HCT116 (cell line): Measurements from ENCODE around the gene CDC42EP5. TPM values are rescaled to one million over a fixed set of nuclear protein-coding genes. Genes with fewer than 3 reads are reported as not detected.

Experiments used
- ATAC-seq: fragments of 200-7000 bp; cut with Tn5 transposase; 2 replicates; pipeline ENCODE4 v1.9.1; 2020; ENCODE audit warnings: mild to moderate bottlenecking, moderate library complexity
- BruUV-seq: library from RNA; stranded (reverse); fragments of 400-500 nt; replicated peaks from 2 replicates; lab custom pipeline; 2021; lab: Mats Ljungman, UMichigan
- CTCF ChIA-PET: fragments of 300-600 bp; sonication (Branson Sonifier 250); formaldehyde crosslinking; loops from one replicate; lab custom pipeline; 2021; ENCODE audit warnings: antibody characterized with exemption; lab: Charles Lee
- POLR2A ChIA-PET: fragments of 300-600, 350-600 bp; sonication (Branson Sonifier 250); formaldehyde crosslinking; loops from one replicate; lab custom pipeline; 2021; ENCODE audit warnings: antibody characterized with exemption; lab: Charles Lee
- RAD21 ChIA-PET, 2 experiments: fragments of 300-600 bp; sonication (Branson Sonifier 250); formaldehyde crosslinking; loops; one replicate each; lab custom pipeline; 2023; ENCODE audit warnings: low total read pairs in 2 of 2; ENCODE audit not compliant: uncharacterized antibody in 2 of 2, unreplicated experiment in 2 of 2, low non-redundant PET in 1 of 2; lab: Charles Lee
- DNase-seq: peaks from one replicate; pipeline ENCODE4 v3.0.0-alpha.2; 2010; ENCODE audit warnings: low read depth, low spot score
- H2AFZ ChIP-seq: fragments of 200-600 bp; shearing (Covaris generic), sonication (generic); 2 replicates; pipeline ENCODE4 v1.6.1; 2017; ENCODE audit warnings: low read depth, mixed run types, mixed read lengths, antibody characterized with exemption, low read length; ENCODE audit not compliant: poor library complexity, severe bottlenecking
- H3K27ac ChIP-seq: 2 replicates; pipeline ENCODE4 v1.5.1; 2012; ENCODE audit warnings: low read depth, low read length
- H3K27me3 ChIP-seq: fragments of 200-600 bp; sonication (generic); 2 replicates; pipeline ENCODE4 v1.6.1; 2016; ENCODE audit warnings: mixed run types, low read length, mixed read lengths; ENCODE audit not compliant: insufficient read depth
- H3K36me3 ChIP-seq, 2 experiments: fragments of 200-500 bp in 1 of 2; fragments of 200-600 bp in 1 of 2; sonication (Bioruptor generic) in 1 of 2; sonication (generic) in 1 of 2; 2 replicates each; pipeline versions ENCODE4 v1.5.1 to v1.6.1; 2014 to 2016; ENCODE audit warnings: low read length in 2 of 2, inconsistent platforms in 1 of 2, mixed read lengths in 1 of 2, mixed run types in 1 of 2; ENCODE audit not compliant: insufficient read depth in 2 of 2, control insufficient read depth in 1 of 2
- H3K4me1 ChIP-seq, 2 experiments: fragments of 200-600 bp in 1 of 2; sonication (generic) in 1 of 2; 2 replicates each; pipeline versions ENCODE4 v1.5.1 to v1.6.1; 2012 to 2017; ENCODE audit warnings: low read length in 2 of 2, inconsistent platforms in 1 of 2, mild to moderate bottlenecking in 1 of 2, mixed read lengths in 1 of 2, mixed run types in 1 of 2, moderate library complexity in 1 of 2; ENCODE audit not compliant: insufficient read depth in 2 of 2, control insufficient read depth in 1 of 2
- H3K4me2 ChIP-seq: fragments of 200-600 bp; sonication (generic); 2 replicates; pipeline ENCODE4 v1.6.1; 2017; ENCODE audit warnings: mixed run types, low read length, mixed read lengths
- H3K4me3 ChIP-seq, 2 experiments: fragments of 200-600 bp in 1 of 2; sonication (generic) in 1 of 2; replicated peaks in 1 of 2; 2 replicates each; pipeline ENCODE4 v1.5.1; 2011 to 2016; ENCODE audit warnings: low read length in 2 of 2, control low read depth in 1 of 2, low read depth in 1 of 2, mild to moderate bottlenecking in 1 of 2, mixed read lengths in 1 of 2, mixed run types in 1 of 2
- H3K79me2 ChIP-seq: fragments of 200-600 bp; sonication (generic); 2 replicates; pipeline ENCODE4 v1.6.1; 2017; ENCODE audit warnings: mild to moderate bottlenecking, mixed run types, low read length, moderate library complexity, mixed read lengths; ENCODE audit not compliant: insufficient read depth
- H3K9ac ChIP-seq: fragments of 200-600 bp; sonication (generic); 2 replicates; pipeline ENCODE4 v1.6.1; 2016; ENCODE audit warnings: low read length, mixed read lengths
- H3K9me2 ChIP-seq: fragments of 200-600 bp; sonication (generic), shearing (Covaris generic); 2 replicates; pipeline ENCODE4 v1.6.1; 2017; ENCODE audit warnings: mixed run types, mild to moderate bottlenecking, moderate library complexity; ENCODE audit not compliant: insufficient read depth
- H3K9me3 ChIP-seq, 2 experiments: fragments of 200-500 bp in 1 of 2; fragments of 200-600 bp in 1 of 2; sonication (Bioruptor generic) in 1 of 2; sonication (generic) in 1 of 2; 2 replicates each; pipeline ENCODE4 v1.6.1; 2014 to 2017; ENCODE audit warnings: low read length in 2 of 2, mixed read lengths in 2 of 2, inconsistent platforms in 1 of 2, low read depth in 1 of 2, mild to moderate bottlenecking in 1 of 2, mixed run types in 1 of 2, moderate library complexity in 1 of 2; ENCODE audit not compliant: control insufficient read depth in 1 of 2, insufficient read depth in 1 of 2
- H4K20me1 ChIP-seq: fragments of 200-600 bp; sonication (generic), shearing (Covaris generic); 2 replicates; pipeline ENCODE4 v1.6.1; 2017; ENCODE audit warnings: mixed run types, mild to moderate bottlenecking, moderate library complexity; ENCODE audit not compliant: insufficient read depth
- CBX3 ChIP-seq: IDR thresholded peaks from 2 replicates; pipeline ENCODE4 v1.6.1; 2012; ENCODE audit warnings: low read depth
- CEBPB ChIP-seq: IDR thresholded peaks from 2 replicates; pipeline ENCODE4 v1.6.1; 2012; ENCODE audit warnings: low read depth
- CTCF ChIP-seq, 3 experiments: fragments of 200-600 bp in 1 of 3; sonication (generic) in 1 of 3; IDR thresholded peaks in 2 of 3; conservative IDR thresholded peaks in 1 of 3; 2 replicates each; pipeline ENCODE4 v1.5.1; 2012 to 2017; ENCODE audit warnings: low read depth in 2 of 3, low read length in 2 of 3, antibody characterized with exemption in 1 of 3, borderline replicate concordance in 1 of 3, control low read depth in 1 of 3, mild to moderate bottlenecking in 1 of 3, mixed read lengths in 1 of 3, mixed run types in 1 of 3, moderate library complexity in 1 of 3; ENCODE audit not compliant: insufficient read depth in 1 of 3
- EGR1 ChIP-seq: IDR thresholded peaks from 2 replicates; pipeline ENCODE4 v1.6.1; 2012; ENCODE audit warnings: low read depth
- JUND ChIP-seq: IDR thresholded peaks from 2 replicates; pipeline ENCODE4 v1.6.1; 2012
- ZNF274 ChIP-seq: fragments of 200-500 bp; sonication (Bioruptor generic); IDR thresholded peaks from 2 replicates; pipeline ENCODE4 v1.6.1; 2014; ENCODE audit warnings: mild to moderate bottlenecking, low read depth, low read length, inconsistent platforms
- intact Hi-C: fragments of 100-400 bp; cut with micrococcal nuclease; formaldehyde crosslinking; loops from 2 replicates; pipeline ENCODE4 v1.10.0; 2022
- total RNA-seq: library from RNA; stranded (reverse); gene quantifications from one replicate; pipeline ENCODE4 v1.2.1, GENCODE V29; 2021; ENCODE audit not compliant: unreplicated experiment

Gene CDC42EP5
- total RNA-seq, 1 experiment from 2014 or later = 0.64 TPM

- BruUV-seq = no TSS peak
- Histone ChIP-seq H3K79me2 (peaks cover 23% of the 10 kb centered on the region), H4K20me1 (no peaks in the 10 kb centered on the region), H3K9me3 (no peaks in the 10 kb centered on the region), H3K4me1 (peaks cover 7 to 26% of the 10 kb centered on the region in 2 experiments; a peak in 3 of 4 replicates), H3K9me2 (no peaks in the 10 kb centered on the region), H3K9ac (no peak overlapping the region), H3K4me2 (no peak overlapping the region), H3K27me3 (no peaks in the 10 kb centered on the region), H3K4me3 (no peak overlapping the region), H2AFZ (no peak overlapping the region), H3K36me3 (peaks cover 7% of the 10 kb centered on the region in 2 experiments; a peak in 3 of 4 replicates), H3K27ac (peak overlapping the region; percentile 18; the same call in 1 of the 2 replicates)
- CTCF ChIA-PET = interaction anchor here (1.1 kb wide), 1 partner anchor 12 kb away, joined by 4 read pairs; no protein-coding TSS in a partner anchor
- DNase-seq (no peak), ATAC-seq (no peak)
- intact Hi-C loops = no loop called here
- RAD21 ChIA-PET = no interaction called here
- POLR2A ChIA-PET = interaction anchor here (2.3 kb wide), 1 partner anchor 17 kb away, joined by 5 read pairs; the partner anchor contains the start of gene LENG8
- TF ChIP-seq CTCF (IDR thresholded peaks at IDR 0.05 in 2 of 3, conservative IDR thresholded peaks at IDR 0.05 in 1 of 3; ENCODE audit: borderline replicate concordance in 1 of 3, insufficient read depth in 1 of 3, low read depth in 2 of 3, low read length in 2 of 3) (no peak), CEBPB (no peak), CBX3 (no peak), ZNF274 (no peak), EGR1 (no peak), JUND (no peak)
These were observed 7.5 kb downstream of the CDC42EP5 start for GRCh38 chr19:54465426-54466109.
